Sigmoid colon (tissue), 7 donors: ENCODE results near the gene FUT2. TPM values are rescaled to one million over a fixed set of nuclear protein-coding genes. Genes with fewer than 3 reads are reported as not detected.

Experiments used
- DNase-seq: peaks from one replicate; pipeline ENCODE4 v3.0.0-alpha.2; 2019
- H3K27ac ChIP-seq, 4 donors: fragments of 200-600 bp; sonication (generic); one replicate each; pipeline ENCODE4 v1.5.1; 2016 to 2019; ENCODE audit warnings: mild to moderate bottlenecking in 1 of 4
- H3K27me3 ChIP-seq, 3 donors: fragments of 200-600 bp; sonication (generic); one replicate each; pipeline ENCODE4 v1.5.1; 2019; ENCODE audit warnings: mild to moderate bottlenecking in 1 of 3
- H3K36me3 ChIP-seq, 4 donors: fragments of 200-600 bp; sonication (generic); one replicate each; pipeline ENCODE4 v1.5.1; 2016 to 2019
- H3K4me1 ChIP-seq, 4 donors: fragments of 200-600 bp; sonication (generic); one replicate each; pipeline ENCODE4 v1.5.1; 2017 to 2019
- H3K4me3 ChIP-seq, 4 donors: fragments of 200-600 bp; sonication (generic); one replicate each; pipeline ENCODE4 v1.5.1; 2017 to 2019; ENCODE audit warnings: mild to moderate bottlenecking in 2 of 4, moderate library complexity in 1 of 4
- H3K9me3 ChIP-seq, 4 donors: fragments of 200-600 bp in 3 of 4; sonication (generic) in 3 of 4; one replicate each; pipeline versions ENCODE4 v1.5.1 to v1.6.1; 2013 to 2019
- EP300 ChIP-seq, 4 donors: sonication (generic); formaldehyde crosslinking; IDR thresholded peaks; one replicate each; pipeline ENCODE4 v1.6.1; 2017; ENCODE audit warnings: antibody characterized with exemption in 4 of 4
- POLR2A ChIP-seq, 2 donors: fragments of 450-650 bp; IDR thresholded peaks; one replicate each; pipeline ENCODE4 v1.6.1; 2016; ENCODE audit warnings: antibody characterized with exemption in 2 of 2, mild to moderate bottlenecking in 2 of 2, moderate library complexity in 2 of 2
- POLR2AphosphoS5 ChIP-seq, 4 donors: sonication (generic); formaldehyde crosslinking; IDR thresholded peaks; one replicate each; pipeline ENCODE4 v1.6.1; 2017; ENCODE audit warnings: antibody characterized with exemption in 4 of 4
- whole genome bisulfite sequencing, 2 donors: extraction: QIAGEN DNeasy Blood & Tissue Kit; methylation state at CpG; one replicate each; pipeline ENCODE4 v1.1.7; 2013; 5-methylcytosine and 5-hydroxymethylcytosine counted together
- intact Hi-C: fragments of 100-400 bp; cut with DNase I; formaldehyde crosslinking; loops from one replicate; pipeline ENCODE4 v1.15.1; 2023
- polyA plus RNA-seq, 3 donors: library from polyadenylated mRNA; stranded (reverse); fragments of 200-250 nt; gene quantifications; one replicate each; pipeline ENCODE4 v1.2.3, GENCODE V29; 2013
- total RNA-seq, 4 donors: library from RNA; depleted of rRNA; stranded (reverse); fragments of >200 nt; gene quantifications; one replicate each; pipeline ENCODE4 v1.1.0, GENCODE V29; 2016
- TF ChIP-seq, protein P1 (sequence below), 4 experiments: fragments of 450-650 bp in 3 of 4; fragments of 200-600 bp in 1 of 4; IDR thresholded peaks; one replicate each; pipeline ENCODE4 v1.5.1; 2016 to 2019; ENCODE audit warnings: antibody characterized with exemption in 4 of 4, mild to moderate bottlenecking in 3 of 4, moderate library complexity in 2 of 4
- donor health status: healthy with polysubstance abuse.
- donor health status: Bipolar disorder and iron deficiency.
- donor health status: healthy.

FUT2 gene
- total and polyA plus RNA-seq, 7 donors, result 37.2 to 62.7 (median 59.4) TPM; not detected in 4

DNA sequence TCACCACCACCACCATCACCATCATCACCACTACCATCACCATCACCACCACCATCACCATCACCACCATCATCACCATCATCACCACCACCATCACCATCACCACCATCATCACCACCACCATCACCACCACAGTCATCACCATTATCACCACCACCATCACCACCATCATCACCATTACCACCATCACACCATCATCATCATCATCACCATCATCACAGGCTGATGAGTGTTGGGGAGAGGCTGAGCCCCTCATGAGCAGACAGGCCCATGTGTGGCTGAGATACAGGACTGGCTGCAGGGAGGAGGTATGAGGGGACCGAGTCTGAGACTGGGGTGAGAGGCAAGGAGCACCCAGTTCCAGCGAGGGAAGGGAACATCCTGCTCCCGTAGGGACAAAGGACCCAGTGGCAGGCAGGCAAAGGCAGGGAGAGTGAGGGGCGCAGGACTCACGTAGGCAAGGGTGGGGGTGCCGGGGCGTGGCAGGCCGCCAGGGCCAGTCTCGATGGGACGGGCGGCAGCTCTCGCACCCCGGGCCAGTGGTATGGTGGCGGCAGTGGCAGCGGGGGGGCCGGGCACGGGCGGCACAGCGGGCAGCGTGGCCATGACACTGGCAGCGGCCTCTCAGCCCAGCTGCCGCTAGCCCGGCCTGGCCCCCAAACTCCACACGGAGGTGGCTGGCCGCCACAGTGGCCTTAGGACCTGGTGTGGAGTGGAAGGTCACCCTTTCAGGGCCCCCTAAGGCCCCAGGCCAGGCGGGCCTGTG is 25.7 kb upstream of the FUT2 start:
- no peaks in the 10 kb centered on the region for H3K9me3 ChIP-seq
- intact Hi-C loops, result no loop called here
- no peaks in the 10 kb centered on the region for H3K27me3 ChIP-seq
- H3K4me1 ChIP-seq, result peaks cover 0 to 4% (median 2%) of the 10 kb centered on the region in 4 donors
- no peak overlapping the region for H3K4me3 ChIP-seq
- no peak for TF ChIP-seq POLR2A (IDR thresholded peaks at IDR 0.05)
- 94 to 95% methylated on average over 26 of the region's 26 CpGs for WGBS, 2 donors
- no peak for DNase-seq
- no peaks in the 10 kb centered on the region for H3K36me3 ChIP-seq
- H3K27ac ChIP-seq, result no peak overlapping the region

DNA sequence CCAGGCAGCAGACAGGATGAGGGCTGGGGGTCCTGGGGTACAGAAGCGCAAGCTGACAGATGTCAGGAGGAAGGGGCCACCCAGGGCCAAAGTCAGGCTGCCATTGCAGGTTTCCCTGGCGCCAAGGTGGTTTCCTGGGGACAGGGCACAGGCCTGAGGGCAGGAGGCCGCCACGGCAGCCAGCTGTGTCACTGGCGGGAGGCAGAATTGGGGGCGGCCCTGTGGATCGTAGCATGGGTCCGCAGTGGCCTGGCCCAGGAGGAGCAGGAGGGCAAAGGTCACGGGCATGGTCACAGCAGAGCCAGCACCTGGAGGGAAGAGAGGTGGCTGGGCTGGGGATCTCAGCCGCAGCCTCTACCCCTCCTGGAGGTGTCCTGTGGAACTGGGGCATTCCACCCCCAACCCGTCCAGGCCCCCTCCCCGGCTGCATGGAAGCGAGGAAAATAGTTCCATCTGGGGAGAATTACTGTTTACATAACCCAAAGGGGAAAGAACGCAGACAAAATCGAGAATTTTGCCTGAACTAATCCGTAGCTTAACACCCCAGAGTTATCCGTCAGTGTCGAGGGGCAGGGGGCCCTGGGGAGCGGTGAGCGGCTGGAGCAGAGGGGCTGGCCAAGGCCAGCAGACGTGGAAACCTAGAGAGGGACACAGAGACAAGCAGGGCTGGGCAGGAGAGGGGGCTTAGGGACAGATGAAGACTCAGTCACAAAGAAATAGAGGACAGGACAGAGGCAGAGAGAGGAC is 24.9 kb upstream of the FUT2 start:
- TF ChIP-seq POLR2AphosphoS5 (IDR thresholded peaks at IDR 0.05), result no peak
- TF ChIP-seq, protein P1, sequence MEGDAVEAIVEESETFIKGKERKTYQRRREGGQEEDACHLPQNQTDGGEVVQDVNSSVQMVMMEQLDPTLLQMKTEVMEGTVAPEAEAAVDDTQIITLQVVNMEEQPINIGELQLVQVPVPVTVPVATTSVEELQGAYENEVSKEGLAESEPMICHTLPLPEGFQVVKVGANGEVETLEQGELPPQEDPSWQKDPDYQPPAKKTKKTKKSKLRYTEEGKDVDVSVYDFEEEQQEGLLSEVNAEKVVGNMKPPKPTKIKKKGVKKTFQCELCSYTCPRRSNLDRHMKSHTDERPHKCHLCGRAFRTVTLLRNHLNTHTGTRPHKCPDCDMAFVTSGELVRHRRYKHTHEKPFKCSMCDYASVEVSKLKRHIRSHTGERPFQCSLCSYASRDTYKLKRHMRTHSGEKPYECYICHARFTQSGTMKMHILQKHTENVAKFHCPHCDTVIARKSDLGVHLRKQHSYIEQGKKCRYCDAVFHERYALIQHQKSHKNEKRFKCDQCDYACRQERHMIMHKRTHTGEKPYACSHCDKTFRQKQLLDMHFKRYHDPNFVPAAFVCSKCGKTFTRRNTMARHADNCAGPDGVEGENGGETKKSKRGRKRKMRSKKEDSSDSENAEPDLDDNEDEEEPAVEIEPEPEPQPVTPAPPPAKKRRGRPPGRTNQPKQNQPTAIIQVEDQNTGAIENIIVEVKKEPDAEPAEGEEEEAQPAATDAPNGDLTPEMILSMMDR (IDR thresholded peaks at IDR 0.05), result no peak
- TF ChIP-seq POLR2A (IDR thresholded peaks at IDR 0.05), result no peak
- no peak for TF ChIP-seq EP300 (IDR thresholded peaks at IDR 0.05)
- intact Hi-C loops, result no loop called here
- no peaks in the 10 kb centered on the region for H3K36me3 ChIP-seq

DNA sequence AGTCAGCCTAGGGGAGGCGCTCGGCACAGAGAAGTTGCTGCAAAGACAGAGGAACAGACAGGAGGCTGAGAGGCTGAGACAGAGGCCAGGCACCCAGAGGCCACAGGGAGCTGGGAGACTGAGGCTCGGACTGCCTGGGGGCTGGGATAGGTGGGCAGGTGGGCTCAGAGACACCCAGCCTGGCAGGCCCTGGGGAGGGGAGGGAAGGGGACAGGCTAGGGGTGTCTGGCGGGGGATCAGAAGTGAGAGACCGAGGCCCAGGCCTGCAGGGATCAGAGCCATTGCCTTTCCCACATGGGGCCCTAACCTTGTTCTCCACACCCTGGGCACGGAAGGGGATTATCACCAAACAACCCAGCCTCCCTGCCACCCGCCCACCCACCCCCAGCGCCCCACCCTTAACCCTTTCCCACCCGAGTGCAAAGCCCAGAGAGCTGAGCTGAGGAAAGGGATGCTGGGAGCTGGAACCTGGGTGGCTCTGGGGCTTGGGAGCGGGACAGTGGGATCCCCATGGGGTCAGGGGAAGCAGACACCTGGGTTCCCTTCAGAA is 24.2 kb upstream of the FUT2 start:
- Histone ChIP-seq H3K4me3 (no peak overlapping the region), H3K4me1 (peaks cover 0 to 12% (median 9%) of the 10 kb centered on the region in 4 donors), H3K36me3 (no peaks in the 10 kb centered on the region), H3K9me3 (no peaks in the 10 kb centered on the region), H3K27me3 (no peaks in the 10 kb centered on the region), H3K27ac (no peak overlapping the region)
- TF ChIP-seq POLR2A (IDR thresholded peaks at IDR 0.05) (no peak), EP300 (IDR thresholded peaks at IDR 0.05) (no peak), POLR2AphosphoS5 (IDR thresholded peaks at IDR 0.05) (no peak)
- TF ChIP-seq, protein P1 (IDR thresholded peaks at IDR 0.05), result no peak
- intact Hi-C loops, result no loop called here
- 70 to 80% methylated on average over 10 of the region's 10 CpGs for WGBS, 2 donors
- no peak for DNase-seq

More for the DNA sequence above, 24.9 kb upstream of the FUT2 start:
- H3K4me1 ChIP-seq, result peaks cover 0 to 11% (median 9%) of the 10 kb centered on the region in 4 donors
- 79 to 85% methylated on average over 21 of the region's 21 CpGs for WGBS, 2 donors
- H3K27ac ChIP-seq, result no peak overlapping the region
- no peak for DNase-seq
- no peaks in the 10 kb centered on the region for H3K27me3 ChIP-seq
- no peak overlapping the region for H3K4me3 ChIP-seq
- no peaks in the 10 kb centered on the region for H3K9me3 ChIP-seq

DNA sequence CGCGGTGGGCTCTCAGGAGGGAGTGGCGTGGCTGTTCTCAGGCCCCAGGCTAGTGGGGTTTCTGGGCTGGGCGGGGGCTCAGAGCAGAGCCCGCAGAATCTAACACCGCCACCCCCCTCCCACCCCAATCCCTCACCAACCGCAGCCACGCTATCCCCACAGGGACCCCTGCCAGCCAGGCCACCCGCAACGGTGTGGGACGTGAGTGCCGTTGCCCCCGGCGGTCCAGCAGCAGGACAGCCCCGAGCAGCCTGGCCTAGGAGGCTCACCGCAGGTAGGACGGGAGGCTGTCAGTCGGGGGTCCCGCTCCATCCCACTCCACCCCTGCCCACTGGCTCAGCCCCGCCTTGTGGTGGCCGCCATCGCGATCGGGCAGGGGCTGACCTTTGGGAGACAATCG is 22.8 kb upstream of the FUT2 start, which contains the start of gene NTN5:
Gene NTN5 (minus strand): TSS at position 24 of the 400 bp plus-strand sequence. CDS start 2,031 bp downstream, outside the sequence.
- no peaks in the 10 kb centered on the region for H3K27me3 ChIP-seq
- no peaks in the 10 kb centered on the region for H3K36me3 ChIP-seq
- 86 to 92% methylated on average over 25 of the region's 25 CpGs for WGBS, 2 donors
- peaks cover 0 to 12% (median 9%) of the 10 kb centered on the region in 4 donors for H3K4me1 ChIP-seq
- no peak within 1 kb of the TSS for H3K27ac ChIP-seq
- intact Hi-C loops, result no loop called here
- H3K4me3 ChIP-seq, result no peak within 1 kb of the TSS
- H3K9me3 ChIP-seq, result no peaks in the 10 kb centered on the region
- DNase-seq, result no peak
- no peak for TF ChIP-seq POLR2AphosphoS5 (IDR thresholded peaks at IDR 0.05)

DNA sequence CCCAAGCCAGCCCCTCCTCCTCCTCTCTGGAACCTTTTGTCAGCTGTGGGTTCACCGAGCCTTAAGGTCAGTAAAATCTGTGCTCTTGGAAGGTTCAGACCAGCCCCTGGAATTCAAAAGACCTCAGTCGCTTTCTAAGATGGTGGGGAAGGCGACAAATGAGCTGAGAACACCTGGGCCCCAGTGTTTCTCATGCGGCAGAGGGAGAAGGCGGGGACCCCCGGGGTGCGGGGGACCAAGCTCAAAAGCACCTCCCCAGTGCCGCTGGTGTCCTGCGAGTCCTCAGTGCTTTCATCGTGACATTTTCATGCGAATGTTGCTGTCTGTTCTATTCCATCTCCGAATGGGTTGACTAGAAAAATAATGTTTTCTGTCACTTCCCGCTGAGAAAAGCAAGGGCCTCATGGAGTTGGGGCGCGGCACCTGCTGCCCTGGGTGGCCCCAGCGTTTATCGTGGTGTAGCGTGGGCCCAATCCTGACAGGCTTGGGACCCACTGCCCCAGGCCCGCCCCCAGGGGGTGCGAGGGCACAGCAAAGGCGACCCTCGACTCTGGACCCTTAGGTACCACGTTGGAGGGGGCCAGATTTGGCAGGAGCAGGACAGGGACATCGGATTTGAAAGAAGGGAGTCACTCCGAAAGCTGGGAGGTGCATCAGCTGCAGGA is 22.2 kb upstream of the FUT2 start:
- 83% methylated on average over 25 of the region's 25 CpGs for WGBS, 2 donors
- H3K9me3 ChIP-seq, result no peaks in the 10 kb centered on the region
- no peaks in the 10 kb centered on the region for H3K27me3 ChIP-seq
- H3K4me1 ChIP-seq, result peaks cover 0 to 12% (median 9%) of the 10 kb centered on the region in 4 donors
- no peak overlapping the region for H3K4me3 ChIP-seq
- TF ChIP-seq EP300 (IDR thresholded peaks at IDR 0.05) (no peak), POLR2A (IDR thresholded peaks at IDR 0.05) (no peak), POLR2AphosphoS5 (IDR thresholded peaks at IDR 0.05) (no peak)
- TF ChIP-seq, protein P1 (IDR thresholded peaks at IDR 0.05), result no peak
- H3K36me3 ChIP-seq, result no peaks in the 10 kb centered on the region
- DNase-seq, result no peak
- no peak overlapping the region for H3K27ac ChIP-seq
- intact Hi-C loops, result loop anchor here (2.0 kb wide), 3 partner anchors 27 to 65 kb away; partner anchors contain the start of gene CA11
